Measurements from ENCODE around the gene PTOV1.

DNA sequence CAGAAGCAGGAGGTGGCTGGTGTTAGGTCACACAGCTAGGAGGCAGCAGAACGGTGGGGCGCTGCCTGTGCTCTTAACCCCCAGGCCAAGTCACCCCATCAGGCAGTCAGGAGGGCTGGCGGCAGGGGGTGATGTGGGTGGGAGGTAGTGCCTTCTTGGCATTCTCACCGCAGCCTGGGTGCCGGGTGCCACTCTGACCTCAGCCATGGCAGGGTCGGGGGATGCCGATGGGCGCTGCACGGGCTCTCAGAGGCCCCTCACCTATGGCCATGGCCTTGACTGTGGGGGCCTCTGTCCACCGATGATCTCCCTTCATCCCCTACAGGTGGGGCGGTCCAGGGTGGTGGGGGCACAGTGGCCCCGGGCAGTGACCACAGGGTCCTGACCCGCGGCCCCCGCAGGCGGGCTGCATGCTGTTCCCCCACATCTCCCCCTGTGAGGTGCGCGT, 5.6 kb downstream of the PTOV1 start:
- no peak for TF ChIP-seq POLR2A (IDR thresholded peaks at IDR 0.05)
- TF ChIP-seq, protein P1, sequence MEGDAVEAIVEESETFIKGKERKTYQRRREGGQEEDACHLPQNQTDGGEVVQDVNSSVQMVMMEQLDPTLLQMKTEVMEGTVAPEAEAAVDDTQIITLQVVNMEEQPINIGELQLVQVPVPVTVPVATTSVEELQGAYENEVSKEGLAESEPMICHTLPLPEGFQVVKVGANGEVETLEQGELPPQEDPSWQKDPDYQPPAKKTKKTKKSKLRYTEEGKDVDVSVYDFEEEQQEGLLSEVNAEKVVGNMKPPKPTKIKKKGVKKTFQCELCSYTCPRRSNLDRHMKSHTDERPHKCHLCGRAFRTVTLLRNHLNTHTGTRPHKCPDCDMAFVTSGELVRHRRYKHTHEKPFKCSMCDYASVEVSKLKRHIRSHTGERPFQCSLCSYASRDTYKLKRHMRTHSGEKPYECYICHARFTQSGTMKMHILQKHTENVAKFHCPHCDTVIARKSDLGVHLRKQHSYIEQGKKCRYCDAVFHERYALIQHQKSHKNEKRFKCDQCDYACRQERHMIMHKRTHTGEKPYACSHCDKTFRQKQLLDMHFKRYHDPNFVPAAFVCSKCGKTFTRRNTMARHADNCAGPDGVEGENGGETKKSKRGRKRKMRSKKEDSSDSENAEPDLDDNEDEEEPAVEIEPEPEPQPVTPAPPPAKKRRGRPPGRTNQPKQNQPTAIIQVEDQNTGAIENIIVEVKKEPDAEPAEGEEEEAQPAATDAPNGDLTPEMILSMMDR (IDR thresholded peaks at IDR 0.05) = no peak
